ENCODE measurements around the gene BMP5.

Gene BMP5

GRCh38 chr6:55918639-55919038, 43.2 kb upstream of the BMP5 start:
- no peak for TF ChIP-seq EZH2phosphoT487 (IDR thresholded peaks at IDR 0.05; ENCODE audit: borderline replicate concordance)
- no peak for TF ChIP-seq CTCF (conservative IDR thresholded peaks at IDR 0.05; ENCODE audit: low read length)
- no peaks in the 10 kb centered on the region for H3K27me3 ChIP-seq (ENCODE audit: insufficient read depth, low read length, poor library complexity, severe bottlenecking)

GRCh38 chr6:55917751-55918415, 42.5 kb upstream of the BMP5 start:
- Histone ChIP-seq H3K4me3 (ENCODE audit: low read length, poor library complexity, severe bottlenecking) (no peak overlapping the region), H3K27me3 (ENCODE audit: insufficient read depth, low read length, poor library complexity, severe bottlenecking) (no peaks in the 10 kb centered on the region), H3K4me1 (ENCODE audit: insufficient read depth, low read length, poor library complexity, severe bottlenecking) (no peaks in the 10 kb centered on the region), H3K9ac (ENCODE audit: low read depth, low read length, poor library complexity, severe bottlenecking) (no peak overlapping the region), H3K79me2 (ENCODE audit: insufficient read depth, low read length) (no peaks in the 10 kb centered on the region), H3K36me3 (ENCODE audit: insufficient read depth, low read length) (no peaks in the 10 kb centered on the region), H3K9me2 (replicated peaks; ENCODE audit: low read depth, low read length) (no peaks in the 10 kb centered on the region), H2AFZ (ENCODE audit: low read length) (no peak overlapping the region; the same call in 1 of the 2 replicates), H3F3A (ENCODE audit: low read depth) (no peaks in the 10 kb centered on the region), H3K9me3 (ENCODE audit: insufficient read depth, low read depth, low read length) (no peaks in the 10 kb centered on the region), H3K4me2 (ENCODE audit: low read depth, low read length, poor library complexity, severe bottlenecking) (no peak overlapping the region), H4K20me1 (ENCODE audit: insufficient read depth, low read length, poor library complexity, severe bottlenecking) (no peaks in the 10 kb centered on the region)
- TF ChIP-seq CTCF (conservative IDR thresholded peaks at IDR 0.05; ENCODE audit: low read length) (no peak), EZH2phosphoT487 (IDR thresholded peaks at IDR 0.05; ENCODE audit: borderline replicate concordance) (no peak)

More at GRCh38 chr6:55918639-55919038, 43.2 kb upstream of the BMP5 start:
- Histone ChIP-seq H4K20me1 (ENCODE audit: insufficient read depth, low read length, poor library complexity, severe bottlenecking) (no peaks in the 10 kb centered on the region), H2AFZ (ENCODE audit: low read length) (no peak overlapping the region), H3K9ac (ENCODE audit: low read depth, low read length, poor library complexity, severe bottlenecking) (no peak overlapping the region), H3K9me2 (replicated peaks; ENCODE audit: low read depth, low read length) (no peaks in the 10 kb centered on the region), H3K4me3 (ENCODE audit: low read length, poor library complexity, severe bottlenecking) (no peak overlapping the region), H3K4me1 (ENCODE audit: insufficient read depth, low read length, poor library complexity, severe bottlenecking) (no peaks in the 10 kb centered on the region), H3F3A (ENCODE audit: low read depth) (no peaks in the 10 kb centered on the region), H3K9me3 (ENCODE audit: insufficient read depth, low read depth, low read length) (no peaks in the 10 kb centered on the region), H3K4me2 (ENCODE audit: low read depth, low read length, poor library complexity, severe bottlenecking) (no peak overlapping the region), H3K79me2 (ENCODE audit: insufficient read depth, low read length) (no peaks in the 10 kb centered on the region), H3K36me3 (ENCODE audit: insufficient read depth, low read length) (no peaks in the 10 kb centered on the region)

GRCh38 chr6:55916188-55916587, 40.8 kb upstream of the BMP5 start:
- no peak overlapping the region for H3K9ac ChIP-seq (ENCODE audit: low read depth, low read length, poor library complexity, severe bottlenecking)
- H3F3A ChIP-seq (ENCODE audit: low read depth), result no peaks in the 10 kb centered on the region
- H4K20me1 ChIP-seq (ENCODE audit: insufficient read depth, low read length, poor library complexity, severe bottlenecking), result no peaks in the 10 kb centered on the region
- H3K36me3 ChIP-seq (ENCODE audit: insufficient read depth, low read length), result no peaks in the 10 kb centered on the region
- H3K4me2 ChIP-seq (ENCODE audit: low read depth, low read length, poor library complexity, severe bottlenecking), result no peak overlapping the region
- H3K4me1 ChIP-seq (ENCODE audit: insufficient read depth, low read length, poor library complexity, severe bottlenecking), result no peaks in the 10 kb centered on the region
- no peaks in the 10 kb centered on the region for H3K9me2 ChIP-seq (replicated peaks; ENCODE audit: low read depth, low read length)
- no peak for TF ChIP-seq CTCF (conservative IDR thresholded peaks at IDR 0.05; ENCODE audit: low read length)
- no peak for TF ChIP-seq EZH2phosphoT487 (IDR thresholded peaks at IDR 0.05; ENCODE audit: borderline replicate concordance)
- H3K27me3 ChIP-seq (ENCODE audit: insufficient read depth, low read length, poor library complexity, severe bottlenecking), result no peaks in the 10 kb centered on the region
- no peaks in the 10 kb centered on the region for H3K79me2 ChIP-seq (ENCODE audit: insufficient read depth, low read length)
- no peak overlapping the region for H2AFZ ChIP-seq (ENCODE audit: low read length)
- H3K4me3 ChIP-seq (ENCODE audit: low read length, poor library complexity, severe bottlenecking), result no peak overlapping the region
- H3K9me3 ChIP-seq (ENCODE audit: insufficient read depth, low read depth, low read length), result no peaks in the 10 kb centered on the region
